GF-D8 (cell line): ENCODE results near the gene CD79A.
"Not testable (repeated sequence)": the region's sequence is repeated elsewhere in the genome, so short reads cannot be mapped to it uniquely, and the experiment has no call there.

Experiments
- DNase-seq: peaks from one replicate; lab custom pipeline; 2025; lab: John Stamatoyannopoulos, UW

CD79A gene

GRCh38 chr19:41905273-41906002, 28.4 kb downstream of the CD79A start:
- DNase-seq = no peak

GRCh38 chr19:41906271-41906670, 29.2 kb downstream of the CD79A start:
- no peak for DNase-seq

- no peak for DNase-seq
Measured at GRCh38 chr19:41906916-41907680, 30.0 kb downstream of the CD79A start.

- no peak for DNase-seq
Measured at GRCh38 chr19:41907994-41908615, 31.0 kb downstream of the CD79A start.

- no peak for DNase-seq
Measured at GRCh38 chr19:41908724-41909464, 31.8 kb downstream of the CD79A start.

GRCh38 chr19:41909706-41910105, 32.6 kb downstream of the CD79A start:
- no peak for DNase-seq

- DNase-seq = no peak
Measured at GRCh38 chr19:41910240-41910991, 33.3 kb downstream of the CD79A start.

GRCh38 chr19:41910992-41911888, 34.2 kb downstream of the CD79A start:
- DNase-seq = no peak

- no peak for DNase-seq
Measured at GRCh38 chr19:41911889-41912731, 35.0 kb downstream of the CD79A start.

- no peak for DNase-seq
Measured at GRCh38 chr19:41912899-41913537, 35.9 kb downstream of the CD79A start.

GRCh38 chr19:41913538-41914423, 36.7 kb downstream of the CD79A start:
- DNase-seq = no peak

GRCh38 chr19:41914424-41914834, 37.4 kb downstream of the CD79A start:
- not testable (repeated sequence) for DNase-seq

GRCh38 chr19:41915021-41915775, 38.1 kb downstream of the CD79A start:
- no peak for DNase-seq

GRCh38 chr19:41915776-41916414, 38.8 kb downstream of the CD79A start:
- no peak for DNase-seq

- no peak for DNase-seq
Measured at GRCh38 chr19:41917676-41918075, 40.6 kb downstream of the CD79A start.

GRCh38 chr19:41918095-41918494, 41.0 kb downstream of the CD79A start:
- no peak for DNase-seq
